ENCODE data around the gene KRTAP5-2.
"Not testable (repeated sequence)": the region's sequence is repeated elsewhere in the genome, so short reads cannot be mapped to it uniquely, and the experiment has no call there.

KRTAP5-2 gene

GRCh38 chr11:1595994-1596575 is 2.0 kb downstream of the KRTAP5-2 start:
- H2AFZ ChIP-seq (ENCODE audit: low read length); H4K20me1 ChIP-seq (ENCODE audit: insufficient read depth, low read length, poor library complexity, severe bottlenecking); H3F3A ChIP-seq (ENCODE audit: low read depth); H3K4me3 ChIP-seq (ENCODE audit: low read length, poor library complexity, severe bottlenecking); H3K36me3 ChIP-seq (ENCODE audit: insufficient read depth, low read length); H3K9me2 ChIP-seq (replicated peaks; ENCODE audit: low read depth, low read length); H3K79me2 ChIP-seq (ENCODE audit: insufficient read depth, low read length); H3K4me1 ChIP-seq (ENCODE audit: insufficient read depth, low read length, poor library complexity, severe bottlenecking); H3K9ac ChIP-seq (ENCODE audit: low read depth, low read length, poor library complexity, severe bottlenecking); H3K27me3 ChIP-seq (ENCODE audit: insufficient read depth, low read length, poor library complexity, severe bottlenecking); H3K4me2 ChIP-seq (ENCODE audit: low read depth, low read length, poor library complexity, severe bottlenecking); H3K9me3 ChIP-seq (ENCODE audit: insufficient read depth, low read depth, low read length): not testable (repeated sequence)

GRCh38 chr11:1592628-1593027 is 5.5 kb downstream of the KRTAP5-2 start:
- Histone ChIP-seq H3K4me1 (ENCODE audit: insufficient read depth, low read length, poor library complexity, severe bottlenecking) (no peaks in the 10 kb centered on the region), H2AFZ (ENCODE audit: low read length) (no peak overlapping the region), H3K4me3 (ENCODE audit: low read length, poor library complexity, severe bottlenecking) (no peak overlapping the region), H3K4me2 (ENCODE audit: low read depth, low read length, poor library complexity, severe bottlenecking) (no peak overlapping the region), H3K9me3 (ENCODE audit: insufficient read depth, low read depth, low read length) (no peaks in the 10 kb centered on the region), H3F3A (ENCODE audit: low read depth) (no peaks in the 10 kb centered on the region), H3K9me2 (replicated peaks; ENCODE audit: low read depth, low read length) (no peaks in the 10 kb centered on the region), H3K9ac (ENCODE audit: low read depth, low read length, poor library complexity, severe bottlenecking) (no peak overlapping the region), H3K79me2 (ENCODE audit: insufficient read depth, low read length) (no peaks in the 10 kb centered on the region), H3K36me3 (ENCODE audit: insufficient read depth, low read length) (no peaks in the 10 kb centered on the region), H4K20me1 (ENCODE audit: insufficient read depth, low read length, poor library complexity, severe bottlenecking) (no peaks in the 10 kb centered on the region), H3K27me3 (ENCODE audit: insufficient read depth, low read length, poor library complexity, severe bottlenecking) (no peaks in the 10 kb centered on the region)
- TF ChIP-seq CTCF (conservative IDR thresholded peaks at IDR 0.05; ENCODE audit: low read length) (no peak), EZH2phosphoT487 (IDR thresholded peaks at IDR 0.05; ENCODE audit: borderline replicate concordance) (no peak)

- no peaks in the 10 kb centered on the region for H3K4me1 ChIP-seq (ENCODE audit: insufficient read depth, low read length, poor library complexity, severe bottlenecking)
- H2AFZ ChIP-seq (ENCODE audit: low read length) = no peak overlapping the region
- H3K27me3 ChIP-seq (ENCODE audit: insufficient read depth, low read length, poor library complexity, severe bottlenecking) = no peaks in the 10 kb centered on the region
- no peaks in the 10 kb centered on the region for H3K9me3 ChIP-seq (ENCODE audit: insufficient read depth, low read depth, low read length)
- no peaks in the 10 kb centered on the region for H4K20me1 ChIP-seq (ENCODE audit: insufficient read depth, low read length, poor library complexity, severe bottlenecking)
- no peak overlapping the region for H3K4me2 ChIP-seq (ENCODE audit: low read depth, low read length, poor library complexity, severe bottlenecking)
- H3K9me2 ChIP-seq (replicated peaks; ENCODE audit: low read depth, low read length) = no peaks in the 10 kb centered on the region
- no peaks in the 10 kb centered on the region for H3K36me3 ChIP-seq (ENCODE audit: insufficient read depth, low read length)
- no peak overlapping the region for H3K9ac ChIP-seq (ENCODE audit: low read depth, low read length, poor library complexity, severe bottlenecking)
- H3F3A ChIP-seq (ENCODE audit: low read depth) = no peaks in the 10 kb centered on the region
- no peak overlapping the region for H3K4me3 ChIP-seq (ENCODE audit: low read length, poor library complexity, severe bottlenecking)
- TF ChIP-seq EZH2phosphoT487 (IDR thresholded peaks at IDR 0.05; ENCODE audit: borderline replicate concordance) (no peak), CTCF (conservative IDR thresholded peaks at IDR 0.05; ENCODE audit: low read length) (no peak)
- H3K79me2 ChIP-seq (ENCODE audit: insufficient read depth, low read length) = no peaks in the 10 kb centered on the region
Measured at GRCh38 chr11:1589996-1590395, 8.1 kb downstream of the KRTAP5-2 start.

GRCh38 chr11:1589191-1589963 is 8.7 kb downstream of the KRTAP5-2 start:
- not testable (repeated sequence) for H3K4me1 ChIP-seq (ENCODE audit: insufficient read depth, low read length, poor library complexity, severe bottlenecking); H3F3A ChIP-seq (ENCODE audit: low read depth); H3K27me3 ChIP-seq (ENCODE audit: insufficient read depth, low read length, poor library complexity, severe bottlenecking); H3K4me2 ChIP-seq (ENCODE audit: low read depth, low read length, poor library complexity, severe bottlenecking); H4K20me1 ChIP-seq (ENCODE audit: insufficient read depth, low read length, poor library complexity, severe bottlenecking); H3K36me3 ChIP-seq (ENCODE audit: insufficient read depth, low read length); H3K9me3 ChIP-seq (ENCODE audit: insufficient read depth, low read depth, low read length); H3K79me2 ChIP-seq (ENCODE audit: insufficient read depth, low read length); H3K9ac ChIP-seq (ENCODE audit: low read depth, low read length, poor library complexity, severe bottlenecking); H3K9me2 ChIP-seq (replicated peaks; ENCODE audit: low read depth, low read length); H3K4me3 ChIP-seq (ENCODE audit: low read length, poor library complexity, severe bottlenecking)
- H2AFZ ChIP-seq (ENCODE audit: low read length) = 0 out of 2 replicates have a peak overlapping the region, but pooled peaks have one; percentile 2

All from Loucy (cell line).